MV-4-11 (cell line): ENCODE measurements around the gene CHRM1.

Source experiments
- DNase-seq: peaks from one replicate; lab custom pipeline; 2025; lab: John Stamatoyannopoulos, UW

Gene CHRM1

DNA sequence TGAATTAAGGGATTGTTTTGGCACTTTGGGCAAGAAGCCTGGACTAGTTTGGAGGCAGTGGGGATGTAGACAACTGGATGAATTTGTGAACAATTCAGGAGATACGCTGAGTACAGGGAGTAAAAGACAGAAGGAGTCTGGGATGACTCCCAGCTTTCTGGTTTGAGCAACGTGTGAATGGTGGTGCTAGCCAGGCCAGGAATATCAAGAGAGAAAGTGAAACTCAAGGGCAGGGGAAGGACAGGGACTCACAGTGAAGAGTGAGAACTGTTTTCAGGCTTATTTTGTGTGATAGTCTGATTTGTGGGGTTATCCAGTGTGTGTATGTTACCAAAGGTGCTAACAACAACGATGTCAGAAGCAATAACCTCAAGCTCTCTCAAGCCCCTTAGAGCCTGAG, 15.9 kb downstream of the CHRM1 start:
- DNase-seq, result no peak

- DNase-seq, result no peak
Observed at GRCh38 chr11:62902932-62903331, 18.2 kb downstream of the CHRM1 start.

- DNase-seq, result no peak
Observed at GRCh38 chr11:62898027-62898426, 23.1 kb downstream of the CHRM1 start.

DNA sequence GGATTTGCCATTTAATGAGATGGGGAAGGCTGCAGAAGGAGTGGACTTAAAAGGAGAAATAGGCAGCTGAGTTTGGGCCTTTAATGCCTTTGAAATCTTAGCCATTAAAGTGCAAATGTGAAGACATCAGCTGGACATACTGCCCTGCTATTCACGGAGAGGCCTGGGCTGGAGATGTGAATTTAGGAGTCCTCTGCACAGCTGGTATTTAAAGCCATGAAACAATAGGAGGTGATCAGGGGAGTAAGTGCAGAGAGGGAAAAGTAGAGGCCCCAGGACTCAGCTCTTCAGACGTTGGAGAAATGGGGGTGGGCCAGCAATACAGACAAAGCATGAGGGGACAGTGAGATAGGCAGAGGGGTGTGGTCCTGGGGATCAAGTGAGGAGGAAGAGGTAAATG, 23.9 kb downstream of the CHRM1 start:
- no peak for DNase-seq

- no peak for DNase-seq
Observed at GRCh38 chr11:62896049-62896448, 25.1 kb downstream of the CHRM1 start.

GRCh38 chr11:62895501-62895900, 25.7 kb downstream of the CHRM1 start:
- DNase-seq, result no peak

DNA sequence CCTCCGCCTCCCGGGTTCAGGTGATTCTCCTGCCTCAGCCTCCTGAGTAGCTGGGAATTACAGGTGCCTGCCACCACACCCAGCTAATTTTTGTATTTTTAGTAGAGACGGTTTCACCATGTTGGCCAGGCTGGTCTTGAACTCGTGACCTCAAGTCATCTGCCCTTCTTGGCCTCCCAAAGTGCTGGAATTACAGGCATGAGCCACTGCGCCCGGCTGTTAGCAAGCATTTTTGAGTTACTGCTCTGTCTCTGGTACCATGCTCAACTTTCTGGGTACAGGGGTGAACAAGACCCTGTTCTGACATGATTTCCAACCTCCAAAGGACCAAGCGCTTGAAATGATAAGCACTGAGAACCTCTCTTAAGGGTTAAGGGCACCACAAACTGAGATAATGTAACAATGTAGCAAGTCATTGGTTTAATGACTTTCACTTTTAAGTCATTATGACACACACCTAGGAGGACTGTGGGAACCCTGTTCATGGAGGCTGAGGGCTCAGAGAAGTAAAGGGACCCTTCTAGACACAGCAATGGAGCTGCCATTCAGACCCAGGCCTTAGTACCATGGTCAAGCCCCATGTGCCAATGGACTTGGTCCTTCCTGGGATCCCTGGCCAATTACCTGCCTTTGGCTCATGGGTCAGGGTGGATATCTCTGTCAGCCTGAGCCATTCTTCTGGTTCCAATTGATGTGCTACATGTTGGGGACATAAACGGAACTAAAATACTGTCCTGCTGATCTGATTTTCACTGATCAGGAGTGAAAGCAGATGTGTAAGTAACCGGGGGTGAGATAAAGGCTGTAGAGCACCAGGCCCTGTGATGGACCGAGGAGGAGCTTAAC, 28.9 kb downstream of the CHRM1 start:
- DNase-seq, result no peak

DNA sequence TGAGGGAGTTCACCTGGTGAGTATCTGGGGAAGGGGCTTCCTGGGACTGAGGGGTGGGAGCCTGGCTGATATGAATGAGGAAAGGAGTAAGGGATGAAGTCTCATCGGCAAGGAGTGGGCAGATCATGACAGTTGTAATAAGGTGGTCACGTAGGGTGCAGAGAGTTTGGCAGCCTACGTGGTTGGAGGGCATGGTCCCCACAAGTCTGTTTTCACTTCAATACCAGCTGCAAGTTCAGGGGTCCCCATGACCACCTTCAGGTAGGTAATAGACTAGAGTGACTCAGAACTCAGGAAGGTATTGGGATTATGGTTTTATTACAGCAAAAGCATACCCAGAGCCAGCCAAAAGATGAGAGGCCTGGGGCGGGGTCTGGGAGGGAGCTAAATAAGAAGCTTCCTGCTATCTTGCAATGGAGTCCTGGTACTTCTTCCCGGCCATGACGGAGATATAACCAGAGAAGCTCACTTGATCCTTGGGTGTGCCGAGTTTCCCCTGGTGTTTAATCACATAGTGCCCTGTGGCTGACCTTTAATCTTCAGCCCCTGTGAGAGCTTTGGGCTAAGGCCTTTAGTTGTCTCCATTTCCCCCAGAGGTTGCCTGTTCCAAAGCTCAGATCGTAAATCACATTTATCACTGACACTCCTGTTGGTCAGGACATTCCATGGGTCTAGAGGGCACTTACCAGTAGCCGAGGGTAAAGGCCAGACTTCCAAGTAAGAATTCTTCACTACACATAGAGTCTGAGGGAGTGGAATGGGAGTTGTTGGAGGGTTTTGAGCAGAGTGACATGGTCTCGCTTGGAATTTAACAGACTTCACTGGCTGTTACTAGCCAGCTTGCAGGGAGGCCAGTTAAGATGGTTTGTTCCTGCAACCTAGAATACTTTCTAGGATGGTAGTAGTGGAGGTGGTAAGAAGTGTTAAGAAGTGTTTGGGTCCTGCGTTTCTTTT, 31.4 kb downstream of the CHRM1 start:
- DNase-seq, result peak; percentile 48

DNA sequence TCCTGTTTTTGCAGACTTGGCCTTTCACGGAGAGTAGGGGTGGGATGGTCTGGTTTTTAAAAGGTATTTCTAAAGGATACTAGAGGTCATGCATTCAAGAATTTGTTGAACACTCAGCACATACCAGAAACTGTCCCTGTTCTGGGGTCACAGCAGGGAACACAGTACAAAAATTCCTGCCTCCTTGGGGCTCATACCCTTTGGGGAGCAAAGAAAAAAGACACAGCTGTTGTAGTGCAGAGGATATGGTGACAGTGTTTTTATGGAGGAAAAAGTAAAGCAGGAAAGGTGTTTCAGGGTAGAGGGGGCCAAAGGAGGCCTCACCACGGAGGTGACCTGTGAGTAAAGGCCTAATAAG, 32.1 kb downstream of the CHRM1 start:
- DNase-seq, result no peak

GRCh38 chr11:62888406-62888805, 32.8 kb downstream of the CHRM1 start:
- no peak for DNase-seq

DNA sequence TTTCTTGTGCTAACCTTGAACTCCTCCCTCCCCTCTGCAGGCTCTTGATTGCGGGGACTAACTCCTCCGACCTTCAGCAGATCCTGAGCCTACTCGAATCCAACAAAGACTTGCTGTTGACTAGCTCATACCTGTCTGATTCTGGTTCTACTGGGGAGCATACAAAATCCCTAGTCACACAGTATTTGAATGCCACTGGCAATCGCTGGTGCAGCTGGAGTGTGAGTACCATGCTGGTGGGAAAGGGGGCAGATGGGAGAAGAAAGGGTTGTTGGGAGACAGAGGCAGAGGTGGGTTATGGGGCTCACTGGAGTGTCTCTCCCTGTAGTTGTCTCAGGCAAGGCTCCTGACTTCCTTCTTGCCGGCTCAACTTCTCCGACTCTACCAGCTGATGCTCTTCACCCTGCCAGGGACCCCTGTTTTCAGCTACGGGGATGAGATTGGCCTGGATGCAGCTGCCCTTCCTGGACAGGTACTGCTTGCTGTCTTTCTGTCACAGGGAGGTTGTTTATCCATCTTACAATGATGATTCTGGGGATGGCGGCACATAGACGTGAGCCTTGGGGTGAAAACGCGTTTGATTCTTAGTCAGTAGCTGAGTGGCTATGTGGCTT, 35.9 kb downstream of the CHRM1 start:
- DNase-seq, result no peak

- no peak for DNase-seq
Observed at GRCh38 chr11:62883673-62884072, 37.5 kb downstream of the CHRM1 start.

DNA sequence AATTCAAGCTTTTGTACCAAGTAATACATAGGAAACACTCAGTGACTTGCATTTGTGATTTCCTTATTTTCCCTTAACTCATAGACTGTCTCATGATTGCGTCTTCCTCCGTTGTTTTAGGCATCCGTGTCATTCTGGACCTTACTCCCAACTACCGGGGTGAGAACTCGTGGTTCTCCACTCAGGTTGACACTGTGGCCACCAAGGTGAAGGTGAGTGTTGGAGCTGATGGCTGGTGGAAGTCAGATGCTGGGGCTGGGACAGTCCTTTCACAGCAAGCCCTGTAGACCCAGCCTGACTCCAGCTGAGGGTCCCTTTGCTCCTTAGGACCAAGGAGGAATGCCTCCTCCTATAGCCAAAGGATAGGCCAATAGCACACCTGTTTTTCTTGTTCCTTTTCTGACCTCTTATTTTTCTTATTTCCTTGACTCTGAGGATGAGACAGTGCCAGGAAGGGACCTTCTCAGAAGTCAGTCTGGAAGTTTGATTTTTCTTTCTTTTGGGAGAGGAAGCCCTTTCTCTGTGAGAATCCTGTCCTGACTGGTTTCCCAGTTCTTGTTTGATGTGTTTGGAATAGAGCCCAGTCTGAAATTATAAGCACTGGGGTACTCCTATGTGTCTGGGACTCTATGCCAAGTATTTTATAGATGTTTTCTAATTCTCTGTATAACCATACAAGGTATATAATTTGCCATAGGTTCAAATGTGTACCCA, 38.2 kb downstream of the CHRM1 start:
- no peak for DNase-seq

DNA sequence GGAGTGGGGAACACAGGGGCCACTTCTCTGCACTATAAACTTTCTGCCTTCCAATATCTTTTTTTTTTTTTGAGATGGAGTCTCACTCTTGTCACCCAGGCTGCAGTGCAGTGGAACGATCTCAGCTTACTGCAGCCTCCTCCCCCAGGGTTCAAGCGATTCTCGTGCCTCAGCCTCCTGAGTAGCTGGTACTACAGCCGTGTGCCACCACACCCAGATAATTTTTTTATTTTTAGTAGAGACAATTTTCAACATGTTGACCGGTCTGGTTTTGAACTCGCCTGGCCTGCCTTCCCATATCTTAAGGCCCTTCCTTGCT, 38.8 kb downstream of the CHRM1 start:
- DNase-seq, result no peak

- peak; percentile 95 for DNase-seq
Observed at GRCh38 chr11:62881579-62882430, 39.4 kb downstream of the CHRM1 start.

GRCh38 chr11:62880803-62881578, 40.2 kb downstream of the CHRM1 start, which contains the start of gene SLC3A2:
Gene SLC3A2 (plus strand): TSS chr11:62880896. CDS start chr11:62881024, 128 bp downstream.
- DNase-seq, result peak; percentile 85

- DNase-seq, result peak; percentile 55
Observed at GRCh38 chr11:62880231-62880802, 40.8 kb downstream of the CHRM1 start.

DNA sequence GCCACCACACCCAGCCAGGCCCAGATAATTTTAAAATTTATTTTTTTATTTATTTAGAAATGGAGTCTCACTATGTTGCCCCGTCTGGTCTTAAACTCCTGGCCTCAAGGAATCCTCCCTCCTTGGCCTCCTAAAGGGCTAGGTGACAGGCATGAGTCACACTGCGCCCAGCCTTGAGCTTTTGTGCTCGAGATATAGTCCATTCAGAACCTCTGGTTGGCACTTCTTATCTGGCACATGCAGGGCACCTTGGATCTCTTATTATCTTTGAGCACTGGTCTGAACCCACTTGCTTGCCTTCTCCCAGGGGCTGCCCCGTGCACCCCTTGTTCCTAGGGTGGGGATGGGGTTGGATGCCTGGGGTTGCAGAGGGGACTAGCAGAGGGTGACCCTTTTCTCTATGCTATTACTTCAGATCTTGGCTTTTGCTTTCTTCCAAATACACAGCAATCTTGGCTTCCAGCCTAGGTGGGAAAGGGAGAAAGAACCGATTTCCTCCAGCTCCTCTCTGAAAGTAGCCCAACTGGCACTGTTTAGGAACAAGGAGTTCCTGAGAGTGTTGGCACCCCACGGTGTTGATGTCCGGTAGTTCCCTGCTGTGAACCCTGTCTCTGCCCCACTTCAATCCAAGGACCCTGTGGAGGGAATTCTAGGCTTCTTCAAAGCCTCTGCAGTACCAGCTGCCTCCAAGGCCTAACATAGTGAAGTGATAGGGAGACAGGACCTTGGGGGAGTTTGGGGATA, 41.8 kb downstream of the CHRM1 start:
- no peak for DNase-seq

DNA sequence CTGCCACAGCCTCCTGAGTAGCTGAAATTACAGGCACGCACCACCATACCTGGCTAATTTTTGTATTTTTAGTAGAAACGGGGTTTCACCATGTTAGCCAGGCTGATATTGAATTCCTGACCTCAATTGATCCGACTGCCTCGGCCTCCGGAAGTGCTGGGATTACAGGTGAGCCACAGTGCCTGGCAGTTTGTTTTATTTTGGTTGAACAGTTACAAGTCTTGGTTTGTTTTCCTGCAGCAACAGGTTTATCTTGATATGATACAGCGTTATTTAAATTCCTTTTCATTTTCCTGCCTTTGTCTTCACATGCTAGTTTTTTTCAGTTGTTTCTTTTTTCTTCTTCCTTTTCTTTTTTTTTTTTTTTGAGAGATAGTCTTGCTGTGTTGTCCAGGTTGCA, 44.5 kb downstream of the CHRM1 start:
- no peak for DNase-seq
